Measurements from ENCODE around the gene CRMP1.
A peak's percentile ranks its signal among the peaks of the same experiment; 100 is the strongest.

CRMP1 gene

DNA sequence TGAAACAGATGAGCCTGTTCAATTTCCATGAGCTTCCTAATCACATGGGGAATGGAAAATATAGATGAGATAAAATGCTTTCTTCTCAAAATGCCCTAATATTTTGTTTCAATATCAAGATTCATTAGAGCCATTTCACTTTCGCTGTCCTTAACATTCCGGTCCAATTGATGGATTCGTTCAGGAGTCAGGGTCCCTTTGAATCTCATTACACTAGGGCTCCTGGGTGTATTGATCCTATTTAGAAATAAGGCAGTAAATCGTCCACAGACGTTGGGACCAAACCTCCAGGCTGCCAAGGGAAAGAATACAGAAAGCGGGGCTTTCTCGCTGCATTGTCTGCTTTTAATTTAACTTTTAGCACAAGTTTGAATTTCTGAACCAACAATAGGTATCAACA lies 20.6 kb upstream of the CRMP1 start:
- TF ChIP-seq, protein P1, sequence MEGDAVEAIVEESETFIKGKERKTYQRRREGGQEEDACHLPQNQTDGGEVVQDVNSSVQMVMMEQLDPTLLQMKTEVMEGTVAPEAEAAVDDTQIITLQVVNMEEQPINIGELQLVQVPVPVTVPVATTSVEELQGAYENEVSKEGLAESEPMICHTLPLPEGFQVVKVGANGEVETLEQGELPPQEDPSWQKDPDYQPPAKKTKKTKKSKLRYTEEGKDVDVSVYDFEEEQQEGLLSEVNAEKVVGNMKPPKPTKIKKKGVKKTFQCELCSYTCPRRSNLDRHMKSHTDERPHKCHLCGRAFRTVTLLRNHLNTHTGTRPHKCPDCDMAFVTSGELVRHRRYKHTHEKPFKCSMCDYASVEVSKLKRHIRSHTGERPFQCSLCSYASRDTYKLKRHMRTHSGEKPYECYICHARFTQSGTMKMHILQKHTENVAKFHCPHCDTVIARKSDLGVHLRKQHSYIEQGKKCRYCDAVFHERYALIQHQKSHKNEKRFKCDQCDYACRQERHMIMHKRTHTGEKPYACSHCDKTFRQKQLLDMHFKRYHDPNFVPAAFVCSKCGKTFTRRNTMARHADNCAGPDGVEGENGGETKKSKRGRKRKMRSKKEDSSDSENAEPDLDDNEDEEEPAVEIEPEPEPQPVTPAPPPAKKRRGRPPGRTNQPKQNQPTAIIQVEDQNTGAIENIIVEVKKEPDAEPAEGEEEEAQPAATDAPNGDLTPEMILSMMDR (IDR thresholded peaks at IDR 0.05; ENCODE audit: insufficient read depth, low read depth, low read length, missing control alignments), result no peak

DNA sequence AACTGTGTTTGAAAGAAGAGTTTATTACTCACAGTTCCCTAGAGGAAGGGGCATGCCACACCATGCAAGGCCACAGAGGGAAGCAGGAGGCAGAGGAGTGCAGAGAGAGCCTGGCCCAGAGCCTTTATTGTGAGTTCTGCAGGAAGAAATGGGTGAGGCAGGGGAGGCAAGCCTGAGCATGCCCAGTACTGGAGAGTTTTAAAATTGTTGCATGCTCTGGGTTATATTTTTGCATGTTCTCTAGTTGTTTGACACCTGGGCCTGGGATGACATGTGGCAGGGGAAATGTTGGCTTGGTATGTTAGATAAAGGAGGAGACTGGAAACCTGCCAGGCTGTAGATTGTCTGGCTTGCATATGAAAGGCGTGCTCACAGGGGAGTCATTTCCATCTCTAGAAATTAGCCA lies 19.7 kb upstream of the CRMP1 start:
- peak; percentile 9 for DNase-seq (ENCODE audit: low read depth)
- TF ChIP-seq, protein P1 (IDR thresholded peaks at IDR 0.05; ENCODE audit: insufficient read depth, low read depth, low read length, missing control alignments), result no peak
- no peak overlapping the region for H3K4me3 ChIP-seq (ENCODE audit: low read depth, low read length)

More for the DNA sequence above, 20.6 kb upstream of the CRMP1 start:
- no peak for DNase-seq (ENCODE audit: low read depth)
- no peak overlapping the region for H3K4me3 ChIP-seq (ENCODE audit: low read depth, low read length)

DNA sequence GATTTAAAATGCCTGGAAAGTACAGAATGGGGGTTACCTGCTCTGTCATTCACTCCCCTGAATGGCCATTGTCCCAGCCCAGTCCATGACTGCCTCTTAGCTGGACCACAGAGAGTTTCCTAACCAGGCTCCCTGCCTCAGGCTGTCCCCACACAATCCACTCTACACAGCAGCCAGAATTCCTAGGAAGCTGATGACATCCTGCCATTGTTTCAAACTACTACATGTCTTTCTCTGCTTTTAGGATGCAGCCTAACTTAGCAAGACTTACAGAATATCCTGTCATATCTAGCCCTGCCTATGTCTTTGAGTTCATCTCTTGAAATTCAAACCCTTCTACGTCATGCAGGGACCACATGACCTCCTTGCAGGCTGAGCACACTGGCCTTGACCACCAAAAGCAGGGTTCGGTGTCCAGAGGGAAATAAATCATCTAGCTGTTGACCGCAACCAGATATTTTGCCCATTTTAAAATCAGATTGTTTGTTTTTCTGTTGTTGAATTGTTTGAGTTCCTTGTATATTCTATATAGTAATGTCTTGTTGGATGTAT lies 16.1 kb upstream of the CRMP1 start:
- TF ChIP-seq, protein P1 (IDR thresholded peaks at IDR 0.05; ENCODE audit: insufficient read depth, low read depth, low read length, missing control alignments), result no peak
- no peak overlapping the region for H3K4me3 ChIP-seq (ENCODE audit: low read depth, low read length)
- no peak for DNase-seq (ENCODE audit: low read depth)

DNA sequence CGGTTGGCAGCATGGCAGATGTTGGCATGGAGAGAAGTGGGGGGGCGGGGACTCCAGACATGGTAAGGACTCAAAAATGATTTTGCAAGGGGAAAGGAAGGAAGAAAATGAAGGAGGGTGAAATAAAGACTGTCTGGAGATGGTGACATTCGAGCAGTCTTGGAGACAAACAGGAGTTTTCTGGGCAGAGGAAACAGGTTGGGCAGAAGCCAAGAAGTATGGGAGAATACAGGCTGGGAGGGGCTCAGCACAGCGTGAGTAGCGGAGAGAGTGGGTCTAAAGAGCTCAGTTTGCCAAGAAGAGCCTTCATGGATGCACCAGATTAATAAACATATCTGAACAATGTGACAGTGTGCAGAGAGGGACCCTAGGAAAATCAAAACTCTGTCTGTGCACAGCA lies 13.3 kb upstream of the CRMP1 start:
- TF ChIP-seq, protein P1 (IDR thresholded peaks at IDR 0.05; ENCODE audit: insufficient read depth, low read depth, low read length, missing control alignments), result no peak
- H3K4me3 ChIP-seq (ENCODE audit: low read depth, low read length), result no peak overlapping the region
- DNase-seq (ENCODE audit: low read depth), result no peak

- DNase-seq (ENCODE audit: low read depth), result no peak
- TF ChIP-seq, protein P1 (IDR thresholded peaks at IDR 0.05; ENCODE audit: insufficient read depth, low read depth, low read length, missing control alignments), result no peak
- no peak overlapping the region for H3K4me3 ChIP-seq (ENCODE audit: low read depth, low read length)
Observed at GRCh38 chr4:5905714-5906113, 12.8 kb upstream of the CRMP1 start.

- no peak overlapping the region for H3K4me3 ChIP-seq (ENCODE audit: low read depth, low read length)
- TF ChIP-seq, protein P1 (IDR thresholded peaks at IDR 0.05; ENCODE audit: insufficient read depth, low read depth, low read length, missing control alignments), result no peak
- no peak for DNase-seq (ENCODE audit: low read depth)
Observed at GRCh38 chr4:5900844-5901243, 8.0 kb upstream of the CRMP1 start.

DNA sequence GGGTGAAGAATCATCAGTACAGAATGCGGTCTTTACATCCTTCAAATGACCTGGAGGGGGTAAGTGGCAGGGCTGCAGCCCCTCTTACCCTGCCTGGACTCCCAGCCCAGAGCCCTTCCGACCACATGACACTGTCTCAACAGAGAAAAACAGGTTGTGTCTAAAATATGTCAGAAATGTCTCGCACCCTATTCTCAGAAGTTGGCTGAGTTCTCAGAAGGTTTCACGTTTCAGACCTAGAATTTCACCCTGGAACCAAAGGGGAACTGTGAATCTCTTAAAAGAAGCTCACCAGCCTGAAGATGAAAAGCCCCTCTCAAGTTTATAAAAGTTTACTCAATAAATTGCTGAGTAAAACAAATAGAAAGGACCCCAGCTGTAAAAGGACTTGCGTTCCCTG lies 7.0 kb upstream of the CRMP1 start:
- DNase-seq (ENCODE audit: low read depth), result no peak
- H3K4me3 ChIP-seq (ENCODE audit: low read depth, low read length), result no peak overlapping the region
- TF ChIP-seq, protein P1 (IDR thresholded peaks at IDR 0.05; ENCODE audit: insufficient read depth, low read depth, low read length, missing control alignments), result no peak

All from GM12865 (cell line).